ENCODE results near the gene KCNN1. TPM values are rescaled to one million over a fixed set of nuclear protein-coding genes. Genes with fewer than 3 reads are reported as not detected.

Gene KCNN1
- total and polyA plus RNA-seq, 2 experiments from 2014 or later, result 2.2 to 29.8 TPM

GRCh38 chr19:18007917-18008673 lies 41.2 kb downstream of the KCNN1 start, which contains the start of gene ARRDC2:
Gene ARRDC2, plus strand, starts transcription at chr19:18008170. Its CDS starts 141 bp downstream, at chr19:18008311.
- ATAC-seq (peak; percentile 82), DNase-seq (ENCODE audit: low spot score) (peak; percentile 95)
- no peaks in the 10 kb centered on the region for H4K20me1 ChIP-seq (replicated peaks; ENCODE audit: insufficient read depth)
- peaks cover 14% of the 10 kb centered on the region for H3K27me3 Mint-ChIP-seq (ENCODE audit: insufficient read depth, low read depth, poor library complexity)
- 0 out of 2 replicates have a peak, but pooled peaks cover 6% of the 10 kb centered on the region for H3K27me3 ChIP-seq (ENCODE audit: insufficient read depth)
- peak within 1 kb of the TSS; percentile 99 for H3K4me2 ChIP-seq
- H3K4me3 ChIP-seq, result peak within 1 kb of the TSS; percentile 83
- no peaks in the 10 kb centered on the region; the same call in 1 of the 2 replicates for H3K4me1 ChIP-seq (ENCODE audit: insufficient read depth)
- peaks cover 3% of the 10 kb centered on the region; the same call in 2 of the 3 replicates for H3K36me3 Mint-ChIP-seq (ENCODE audit: low read depth)
- TF ChIP-seq ETS1 (IDR thresholded peaks at IDR 0.05) (no peak), REST (IDR thresholded peaks at IDR 0.05; ENCODE audit: unreplicated experiment) (no peak), ZNF114 (CRISPR knock-in tag; IDR thresholded peaks at IDR 0.05) (no peak), POLR2AphosphoS5 (IDR thresholded peaks at IDR 0.05; ENCODE audit: low read depth) (0 out of 2 replicates have a peak, but pooled peaks have one; percentile 26), EZH2 (IDR thresholded peaks at IDR 0.05; ENCODE audit: low read depth, unreplicated experiment) (no peak), CREB1 (CRISPR knock-in tag; IDR thresholded peaks at IDR 0.05; ENCODE audit: low read depth) (peak; percentile 63)
- TF ChIP-seq, protein P1, sequence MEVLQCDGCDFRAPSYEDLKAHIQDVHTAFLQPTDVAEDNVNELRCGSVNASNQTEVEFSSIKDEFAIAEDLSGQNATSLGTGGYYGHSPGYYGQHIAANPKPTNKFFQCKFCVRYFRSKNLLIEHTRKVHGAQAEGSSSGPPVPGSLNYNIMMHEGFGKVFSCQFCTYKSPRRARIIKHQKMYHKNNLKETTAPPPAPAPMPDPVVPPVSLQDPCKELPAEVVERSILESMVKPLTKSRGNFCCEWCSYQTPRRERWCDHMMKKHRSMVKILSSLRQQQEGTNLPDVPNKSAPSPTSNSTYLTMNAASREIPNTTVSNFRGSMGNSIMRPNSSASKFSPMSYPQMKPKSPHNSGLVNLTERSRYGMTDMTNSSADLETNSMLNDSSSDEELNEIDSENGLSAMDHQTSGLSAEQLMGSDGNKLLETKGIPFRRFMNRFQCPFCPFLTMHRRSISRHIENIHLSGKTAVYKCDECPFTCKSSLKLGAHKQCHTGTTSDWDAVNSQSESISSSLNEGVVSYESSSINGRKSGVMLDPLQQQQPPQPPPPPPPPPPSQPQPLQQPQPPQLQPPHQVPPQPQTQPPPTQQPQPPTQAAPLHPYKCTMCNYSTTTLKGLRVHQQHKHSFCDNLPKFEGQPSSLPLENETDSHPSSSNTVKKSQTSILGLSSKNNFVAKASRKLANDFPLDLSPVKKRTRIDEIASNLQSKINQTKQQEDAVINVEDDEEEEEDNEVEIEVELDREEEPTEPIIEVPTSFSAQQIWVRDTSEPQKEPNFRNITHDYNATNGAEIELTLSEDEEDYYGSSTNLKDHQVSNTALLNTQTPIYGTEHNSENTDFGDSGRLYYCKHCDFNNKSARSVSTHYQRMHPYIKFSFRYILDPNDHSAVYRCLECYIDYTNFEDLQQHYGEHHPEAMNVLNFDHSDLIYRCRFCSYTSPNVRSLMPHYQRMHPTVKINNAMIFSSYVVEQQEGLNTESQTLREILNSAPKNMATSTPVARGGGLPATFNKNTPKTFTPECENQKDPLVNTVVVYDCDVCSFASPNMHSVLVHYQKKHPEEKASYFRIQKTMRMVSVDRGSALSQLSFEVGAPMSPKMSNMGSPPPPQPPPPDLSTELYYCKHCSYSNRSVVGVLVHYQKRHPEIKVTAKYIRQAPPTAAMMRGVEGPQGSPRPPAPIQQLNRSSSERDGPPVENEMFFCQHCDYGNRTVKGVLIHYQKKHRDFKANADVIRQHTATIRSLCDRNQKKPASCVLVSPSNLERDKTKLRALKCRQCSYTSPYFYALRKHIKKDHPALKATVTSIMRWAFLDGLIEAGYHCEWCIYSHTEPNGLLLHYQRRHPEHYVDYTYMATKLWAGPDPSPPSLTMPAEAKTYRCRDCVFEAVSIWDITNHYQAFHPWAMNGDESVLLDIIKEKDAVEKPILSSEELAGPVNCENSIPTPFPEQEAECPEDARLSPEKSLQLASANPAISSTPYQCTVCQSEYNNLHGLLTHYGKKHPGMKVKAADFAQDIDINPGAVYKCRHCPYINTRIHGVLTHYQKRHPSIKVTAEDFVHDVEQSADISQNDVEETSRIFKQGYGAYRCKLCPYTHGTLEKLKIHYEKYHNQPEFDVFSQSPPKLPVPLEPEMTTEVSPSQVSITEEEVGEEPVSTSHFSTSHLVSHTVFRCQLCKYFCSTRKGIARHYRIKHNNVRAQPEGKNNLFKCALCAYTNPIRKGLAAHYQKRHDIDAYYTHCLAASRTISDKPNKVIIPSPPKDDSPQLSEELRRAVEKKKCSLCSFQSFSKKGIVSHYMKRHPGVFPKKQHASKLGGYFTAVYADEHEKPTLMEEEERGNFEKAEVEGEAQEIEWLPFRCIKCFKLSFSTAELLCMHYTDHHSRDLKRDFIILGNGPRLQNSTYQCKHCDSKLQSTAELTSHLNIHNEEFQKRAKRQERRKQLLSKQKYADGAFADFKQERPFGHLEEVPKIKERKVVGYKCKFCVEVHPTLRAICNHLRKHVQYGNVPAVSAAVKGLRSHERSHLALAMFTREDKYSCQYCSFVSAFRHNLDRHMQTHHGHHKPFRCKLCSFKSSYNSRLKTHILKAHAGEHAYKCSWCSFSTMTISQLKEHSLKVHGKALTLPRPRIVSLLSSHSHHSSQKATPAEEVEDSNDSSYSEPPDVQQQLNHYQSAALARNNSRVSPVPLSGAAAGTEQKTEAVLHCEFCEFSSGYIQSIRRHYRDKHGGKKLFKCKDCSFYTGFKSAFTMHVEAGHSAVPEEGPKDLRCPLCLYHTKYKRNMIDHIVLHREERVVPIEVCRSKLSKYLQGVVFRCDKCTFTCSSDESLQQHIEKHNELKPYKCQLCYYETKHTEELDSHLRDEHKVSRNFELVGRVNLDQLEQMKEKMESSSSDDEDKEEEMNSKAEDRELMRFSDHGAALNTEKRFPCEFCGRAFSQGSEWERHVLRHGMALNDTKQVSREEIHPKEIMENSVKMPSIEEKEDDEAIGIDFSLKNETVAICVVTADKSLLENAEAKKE (CRISPR knock-in tag; IDR thresholded peaks at IDR 0.05), result no peak
- peak within 1 kb of the TSS; percentile 78 for H3K4me3 Mint-ChIP-seq
- H3K27ac Mint-ChIP-seq, result 0 out of 2 replicates have a peak within 1 kb of the TSS, but pooled peaks have one; percentile 29
- no peaks in the 10 kb centered on the region for H3K79me2 ChIP-seq (replicated peaks; ENCODE audit: insufficient read depth)
- no peaks in the 10 kb centered on the region for H3K9me2 ChIP-seq (ENCODE audit: insufficient read depth)
- no peak within 1 kb of the TSS for H3K27ac ChIP-seq (ENCODE audit: low read depth)
- H3K36me3 ChIP-seq (ENCODE audit: insufficient read depth), result no peaks in the 10 kb centered on the region
- no peaks in the 10 kb centered on the region; the same call in 2 of the 3 replicates for H3K4me1 Mint-ChIP-seq
- H2AFZ ChIP-seq, result peak within 1 kb of the TSS; percentile 91
- H3F3A ChIP-seq (replicated peaks; ENCODE audit: low read depth), result no peaks in the 10 kb centered on the region; the same call in 1 of the 2 replicates
- peaks cover 7% of the 10 kb centered on the region; the same call in 2 of the 3 replicates for H3K9me3 Mint-ChIP-seq
